Mucosa of descending colon (tissue), 3 donors: ENCODE data around the gene OBP2B. TPM values are rescaled to one million over a fixed set of nuclear protein-coding genes. Genes with fewer than 3 reads are reported as not detected.
"Not testable (repeated sequence)": the region's sequence is repeated elsewhere in the genome, so short reads cannot be mapped to it uniquely, and the experiment has no call there.

ENCODE experiments used
- ATAC-seq: fragments of 200-7000 bp; cut with Tn5 transposase; one replicate; pipeline ENCODE4 v1.9.1; 2020; ENCODE audit warnings: mild to moderate bottlenecking, moderate library complexity
- DNase-seq, 3 donors: peaks; one replicate each; pipeline ENCODE4 v3.0.0-alpha.2; 2020
- H3K36me3 ChIP-seq: fragments of 200-600 bp; one replicate; pipeline ENCODE4 v1.8.0; 2021; ENCODE audit warnings: low read depth, mild to moderate bottlenecking
- H3K4me1 ChIP-seq: fragments of 200-600 bp; one replicate; pipeline ENCODE4 v1.8.0; 2021; ENCODE audit warnings: low read depth, mild to moderate bottlenecking
- H3K4me3 ChIP-seq: fragments of 200-600 bp; one replicate; pipeline ENCODE4 v1.8.0; 2021; ENCODE audit warnings: mild to moderate bottlenecking
- H3K9me3 ChIP-seq: fragments of 200-600 bp; one replicate; pipeline ENCODE4 v1.8.0; 2021; ENCODE audit warnings: mild to moderate bottlenecking
- CTCF ChIP-seq: fragments of 200-600 bp; IDR thresholded peaks from one replicate; pipeline ENCODE4 v1.8.0; 2022; ENCODE audit warnings: antibody characterized with exemption, mild to moderate bottlenecking
- intact Hi-C, 2 donors: fragments of 100-400 bp; cut with DNase I in 1 of 2; cut with micrococcal nuclease in 1 of 2; formaldehyde crosslinking; loops; one replicate each; pipeline versions ENCODE4 v1.11.0 to v1.11.1; 2022; cut with DNase I, micrococcal nuclease
- total RNA-seq, 3 donors: library from RNA; stranded (reverse); fragmentation: NEBNext Ultra II Directional in 2 of 3; extraction: Animal tissue kit (Norgen Biotek cat#: 25700) in 2 of 3; gene quantifications; one replicate each; pipeline versions ENCODE4 v1.2.1 to v1.2.4, GENCODE V29; 2021 to 2023
- donor health status: DM: no; HTN: no; CAD: no; lungs with moderate emphysema.
- donor health status: DM: no; HTN: no; CAD: no.
- donor health status: DM: no; HTN: yes; CAD: no.

The OBP2B gene
- total RNA-seq, 3 donors from 2014 or later = not detected

GRCh38 chr9:133237035-133237731 is 28.1 kb upstream of the OBP2B start:
- Histone ChIP-seq H3K4me3 (no peak overlapping the region), H3K36me3 (no peaks in the 10 kb centered on the region), H3K4me1 (peaks cover 19% of the 10 kb centered on the region), H3K9me3 (no peaks in the 10 kb centered on the region)
- intact Hi-C loops = no loop called here
- DNase-seq = peak in 1 of 3 donors; percentile 5
- no peak for TF ChIP-seq CTCF
- ATAC-seq = no peak

GRCh38 chr9:133236291-133237034 is 27.4 kb upstream of the OBP2B start:
- intact Hi-C loops, ATAC-seq, H3K4me3 ChIP-seq, H3K9me3 ChIP-seq, H3K36me3 ChIP-seq: not testable (repeated sequence)
- peak in 1 of 3 donors; percentile 6 for DNase-seq
- H3K4me1 ChIP-seq = peaks cover 19% of the 10 kb centered on the region

- no peak overlapping the region for H3K4me3 ChIP-seq
- intact Hi-C loops = no loop called here
- TF ChIP-seq CTCF = no peak
- no peaks in the 10 kb centered on the region for H3K36me3 ChIP-seq
- no peak for ATAC-seq
- peak in 1 of 3 donors; percentile 1 for DNase-seq
- H3K4me1 ChIP-seq = peaks cover 14% of the 10 kb centered on the region
- no peaks in the 10 kb centered on the region for H3K9me3 ChIP-seq
Measured at GRCh38 chr9:133235549-133236222, 26.6 kb upstream of the OBP2B start.

- Histone ChIP-seq H3K4me1 (peaks cover 12% of the 10 kb centered on the region), H3K4me3 (no peak overlapping the region), H3K9me3 (no peaks in the 10 kb centered on the region), H3K36me3 (no peaks in the 10 kb centered on the region)
- intact Hi-C loops = no loop called here
- no peak for TF ChIP-seq CTCF
- ATAC-seq (no peak), DNase-seq (peak in 1 of 3 donors; percentile 1)
Measured at GRCh38 chr9:133234577-133235322, 25.7 kb upstream of the OBP2B start.

- Histone ChIP-seq H3K9me3 (no peaks in the 10 kb centered on the region), H3K4me3 (no peak overlapping the region), H3K36me3 (no peaks in the 10 kb centered on the region), H3K4me1 (peaks cover 3% of the 10 kb centered on the region)
- intact Hi-C loops = no loop called here
- no peak for TF ChIP-seq CTCF
- ATAC-seq (no peak), DNase-seq (no peak)
Measured at GRCh38 chr9:133233681-133234432, 24.8 kb upstream of the OBP2B start.

- DNase-seq, H3K4me1 ChIP-seq, intact Hi-C loops, H3K4me3 ChIP-seq, H3K9me3 ChIP-seq, H3K36me3 ChIP-seq: not testable (repeated sequence)
- peak; percentile 69 for ATAC-seq
Measured at GRCh38 chr9:133231934-133232568, 23.0 kb upstream of the OBP2B start.

- intact Hi-C loops, H3K4me1 ChIP-seq, H3K36me3 ChIP-seq, H3K9me3 ChIP-seq, H3K4me3 ChIP-seq, DNase-seq, ATAC-seq: not testable (repeated sequence)
Measured at GRCh38 chr9:133230514-133230913, 21.5 kb upstream of the OBP2B start.
